GM21529 (cell line): ENCODE results near the gene ARHGAP32.
"Not testable (repeated sequence)": the region's sequence is repeated elsewhere in the genome, so short reads cannot be mapped to it uniquely, and the experiment has no call there.

ENCODE experiments used
- ATAC-seq: cut with Tn5 transposase; IDR thresholded peaks from one replicate; pipeline ENCODE4 v1.9.1; 2021; ENCODE audit not compliant: unreplicated experiment

Gene ARHGAP32

DNA sequence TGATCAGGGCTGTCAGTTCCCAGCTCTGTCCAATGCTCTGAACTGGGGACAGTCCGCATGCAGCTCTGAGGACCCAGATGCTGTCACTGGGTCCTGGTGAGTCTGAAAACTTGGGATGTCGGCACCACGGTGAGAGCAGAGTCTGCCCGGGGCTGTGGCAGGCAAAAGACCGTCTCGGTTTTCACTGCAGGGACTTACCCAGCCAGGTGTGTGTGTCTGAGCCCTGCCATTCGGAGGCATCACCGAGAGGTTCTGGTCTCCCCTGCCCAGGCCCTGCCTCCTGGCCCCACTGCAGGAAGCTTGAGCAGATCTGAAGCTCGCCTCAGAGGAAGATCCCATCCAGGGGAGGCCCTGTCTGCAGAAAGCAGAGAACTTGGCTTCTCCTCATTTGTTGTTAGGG, 254.6 kb downstream of the ARHGAP32 start:
- ATAC-seq: no peak

DNA sequence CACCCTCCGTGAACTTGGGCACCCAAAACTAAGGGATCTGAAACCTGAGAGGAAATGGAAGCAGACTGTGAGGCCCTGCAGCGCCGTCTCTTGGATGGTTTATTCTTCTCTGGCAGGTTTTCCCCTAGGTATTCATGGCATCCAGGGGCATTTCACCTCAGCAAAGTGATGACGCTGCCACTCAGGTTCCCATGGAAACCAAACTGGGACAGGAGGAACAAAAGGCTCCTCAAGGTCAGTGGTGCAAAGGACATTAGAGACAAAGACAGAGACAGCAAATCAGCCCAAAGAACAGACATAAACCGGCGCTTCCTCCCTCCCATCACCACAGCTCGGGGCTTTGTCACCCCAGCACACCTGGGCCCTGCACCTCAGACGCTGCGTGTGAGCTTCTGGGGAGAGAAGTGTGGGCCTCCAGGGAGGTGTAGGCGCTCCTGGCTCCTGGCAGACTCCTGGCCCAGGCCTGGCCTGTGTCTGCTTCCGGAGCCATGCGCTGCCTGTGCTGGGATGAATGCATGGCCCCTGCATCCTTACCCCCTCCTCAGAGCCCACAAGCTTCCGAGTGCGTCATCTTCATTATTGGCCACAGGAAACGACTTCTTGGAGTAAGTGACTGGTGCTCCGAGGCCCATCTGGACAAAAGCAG, 255.4 kb downstream of the ARHGAP32 start:
- ATAC-seq: no peak

DNA sequence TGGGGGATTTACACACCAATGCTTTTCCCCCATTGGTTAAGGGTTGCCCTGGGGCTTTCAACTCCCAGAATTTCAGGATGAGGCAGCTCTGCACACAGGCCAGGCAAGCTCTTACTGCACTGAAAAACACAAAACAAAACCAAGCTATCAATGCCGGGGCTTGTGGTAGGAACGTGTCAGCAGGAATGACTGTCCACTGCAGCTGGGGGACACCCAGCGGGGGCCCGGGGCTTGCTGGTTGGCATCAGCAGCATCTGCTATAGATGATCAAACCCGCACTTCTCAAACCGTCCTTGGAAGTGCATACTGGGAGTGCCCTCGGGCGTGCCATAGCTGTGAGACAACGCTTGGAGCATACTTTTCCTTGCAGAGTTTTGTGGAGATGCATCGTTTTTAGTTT, 257.2 kb downstream of the ARHGAP32 start:
- ATAC-seq: no peak

DNA sequence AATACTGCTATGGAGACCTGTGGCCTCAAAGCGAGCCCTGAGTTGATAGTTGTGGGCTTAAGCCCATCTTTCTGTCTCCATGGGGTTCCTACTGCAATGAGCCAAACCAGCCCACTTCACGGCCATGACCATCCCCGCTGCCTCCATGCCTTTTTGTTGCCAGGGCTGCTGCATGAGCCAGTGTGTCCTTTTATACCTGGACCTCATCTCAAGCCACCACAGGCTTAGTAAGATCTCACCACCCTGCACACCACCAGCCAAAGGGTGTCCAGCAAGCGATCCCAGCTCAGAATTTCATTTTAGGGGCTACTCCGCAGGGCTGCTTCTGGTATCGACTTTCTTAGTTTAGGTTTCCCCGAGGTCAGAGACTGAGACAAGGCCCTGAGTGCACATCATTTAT, 257.8 kb downstream of the ARHGAP32 start:
- no peak for ATAC-seq

DNA sequence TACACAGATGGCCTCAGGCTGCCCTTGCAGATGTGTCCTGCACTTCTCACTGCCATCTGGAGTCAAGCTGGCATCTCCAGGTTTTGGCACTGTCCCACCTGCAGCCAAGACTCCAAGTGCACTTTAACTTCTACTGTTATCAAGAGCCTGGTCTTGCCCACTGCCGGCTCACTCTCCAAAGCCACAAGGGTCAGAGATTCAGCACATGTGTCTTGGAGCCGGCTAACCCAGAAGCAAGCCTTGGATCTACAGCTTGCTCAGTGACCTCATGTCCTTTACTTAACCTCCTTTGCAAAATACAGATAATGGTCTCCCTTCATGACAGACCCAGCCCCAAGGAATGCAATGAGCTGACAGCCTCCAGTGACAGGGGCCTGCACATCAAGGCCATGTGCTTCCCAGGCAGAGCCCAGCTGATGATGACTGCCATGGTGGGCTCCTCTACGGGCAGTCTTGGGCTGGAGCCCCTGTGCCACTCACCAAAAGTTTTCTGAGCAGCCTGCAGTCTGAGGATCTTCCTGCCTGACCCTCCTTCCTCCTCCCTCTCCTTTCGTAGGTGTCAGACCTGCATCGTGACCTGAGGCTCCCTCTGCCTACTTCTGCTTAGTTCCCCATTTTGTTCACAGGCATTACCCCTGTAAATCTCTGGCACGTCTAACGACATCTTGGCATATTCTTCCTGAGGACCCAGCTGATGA, 258.5 kb downstream of the ARHGAP32 start:
- no peak for ATAC-seq

DNA sequence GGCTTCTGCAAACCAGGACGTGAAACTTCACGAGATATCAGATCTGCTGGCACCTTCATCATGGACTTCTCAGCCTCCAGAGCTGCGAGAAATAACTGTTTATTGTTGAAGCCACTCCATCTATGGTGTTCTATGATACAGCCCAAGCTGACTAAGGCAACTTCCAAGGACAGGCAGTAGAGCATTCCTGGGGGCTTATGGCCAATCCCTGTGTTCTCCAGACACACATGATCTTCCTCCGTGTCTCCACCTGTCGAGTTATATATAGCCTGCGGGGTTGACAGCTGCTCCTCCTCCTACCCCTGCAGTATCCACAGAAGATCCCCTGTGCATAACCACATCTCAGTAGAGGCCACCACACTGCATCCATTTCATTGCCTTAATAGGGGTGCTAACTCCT, 260.5 kb downstream of the ARHGAP32 start:
- no peak for ATAC-seq

DNA sequence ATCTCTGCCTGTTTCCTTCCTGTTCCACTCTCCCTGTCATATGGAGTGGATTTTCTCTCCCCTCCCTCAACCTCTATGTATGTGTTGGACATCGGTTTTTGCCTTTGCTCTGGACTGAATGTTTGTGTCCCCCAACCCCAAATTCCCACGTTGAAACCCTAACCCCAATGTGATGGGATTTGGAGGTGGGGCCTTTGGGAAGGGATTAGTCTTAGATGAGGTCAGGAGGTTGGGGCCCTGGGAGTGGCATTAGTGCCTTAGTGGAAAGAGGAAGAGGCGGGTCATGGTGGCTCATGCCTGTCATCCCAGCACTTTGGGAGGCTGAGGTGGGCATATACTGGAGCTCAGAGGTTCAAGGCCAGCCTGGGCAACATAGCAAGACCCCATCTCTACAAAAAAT, 261.1 kb downstream of the ARHGAP32 start:
- no peak for ATAC-seq

DNA sequence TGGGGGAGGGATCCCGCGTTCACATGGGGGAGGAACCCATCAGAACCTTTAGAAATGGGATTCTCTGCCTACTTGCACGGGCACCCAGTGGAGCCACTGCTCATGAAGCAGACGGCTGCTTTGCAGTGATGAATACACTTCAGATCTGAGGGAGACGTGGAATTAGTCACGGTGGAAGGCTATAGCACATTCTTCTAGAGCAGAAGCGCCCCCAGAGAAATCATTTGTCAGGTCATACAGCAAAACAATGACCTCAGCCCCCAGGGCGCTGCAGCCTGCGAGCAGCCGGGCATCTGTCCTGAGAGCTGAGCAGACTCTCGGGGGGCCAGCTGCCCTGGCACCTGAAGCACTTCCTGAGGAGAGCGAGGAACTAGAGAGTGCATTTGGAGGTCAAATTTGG, 262.1 kb downstream of the ARHGAP32 start:
- no peak for ATAC-seq

DNA sequence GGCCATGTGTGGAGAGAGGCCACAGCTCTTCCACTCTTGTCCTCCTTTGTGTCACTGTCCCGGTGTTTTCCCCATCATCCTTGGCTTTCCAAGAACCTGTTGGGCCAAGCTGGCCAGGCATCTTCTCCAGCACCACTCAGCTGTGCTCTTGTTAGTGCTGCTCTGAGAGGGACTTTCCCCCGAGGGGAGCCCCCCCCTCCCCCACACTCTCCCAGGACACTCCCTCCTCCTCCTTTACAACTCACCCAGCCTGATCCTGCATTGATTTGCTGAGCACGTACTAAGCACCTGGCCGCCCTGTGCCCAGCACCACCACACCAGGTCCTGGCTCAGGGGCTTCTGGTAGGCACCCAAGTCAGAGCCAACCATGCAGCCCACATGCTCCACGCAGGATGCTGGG, 262.7 kb downstream of the ARHGAP32 start:
- no peak for ATAC-seq

DNA sequence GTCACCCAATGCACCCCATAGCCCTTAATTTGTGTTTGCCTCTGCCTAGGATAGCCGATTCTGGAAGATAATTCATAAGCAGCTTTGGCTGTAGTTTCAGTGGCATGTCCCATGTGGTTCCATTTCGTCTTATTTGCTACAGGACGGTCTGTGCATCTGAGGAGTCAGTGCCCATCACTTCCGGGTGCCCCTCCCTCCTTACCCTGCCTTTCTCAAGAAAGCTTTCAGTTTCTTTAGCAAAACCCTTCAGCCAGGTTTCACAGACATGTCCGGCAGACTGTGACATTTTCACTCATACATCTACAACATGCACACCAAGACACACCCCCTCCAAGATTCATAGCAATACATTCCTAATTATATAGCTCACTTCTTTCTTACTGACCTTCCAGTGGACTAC, 263.7 kb downstream of the ARHGAP32 start:
- ATAC-seq: peak; percentile 94

DNA sequence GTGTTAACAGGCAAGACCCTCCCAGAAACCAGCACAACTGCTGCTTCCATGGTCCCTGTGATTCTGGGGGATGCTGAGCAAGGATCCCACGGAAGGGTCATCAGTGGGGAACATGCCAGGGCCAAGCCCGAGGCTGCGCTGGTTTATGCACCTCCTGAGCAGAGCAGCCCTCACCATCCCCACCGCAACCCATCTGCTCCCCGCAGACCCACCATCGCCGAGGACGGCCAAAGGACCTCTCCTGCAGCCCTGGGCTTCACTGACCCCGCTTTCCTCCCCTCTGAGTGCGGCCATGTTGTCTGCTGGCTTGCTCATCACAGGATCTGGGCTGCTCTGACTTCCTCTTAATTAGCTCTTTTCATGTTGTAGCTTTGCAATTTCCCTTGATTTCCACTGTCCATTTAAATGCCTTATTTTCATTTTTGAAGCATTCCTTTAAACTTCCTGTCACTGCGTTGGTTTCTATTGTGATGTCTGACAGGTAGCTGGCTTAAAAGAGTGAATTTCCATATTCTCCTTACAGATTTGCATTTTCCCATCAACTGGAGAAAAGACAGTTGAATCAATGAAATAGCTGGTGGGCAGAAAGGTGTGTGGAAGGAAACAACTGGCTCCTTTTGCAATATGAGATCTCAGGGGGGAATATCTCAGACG, 264.3 kb downstream of the ARHGAP32 start:
- ATAC-seq: no peak

DNA sequence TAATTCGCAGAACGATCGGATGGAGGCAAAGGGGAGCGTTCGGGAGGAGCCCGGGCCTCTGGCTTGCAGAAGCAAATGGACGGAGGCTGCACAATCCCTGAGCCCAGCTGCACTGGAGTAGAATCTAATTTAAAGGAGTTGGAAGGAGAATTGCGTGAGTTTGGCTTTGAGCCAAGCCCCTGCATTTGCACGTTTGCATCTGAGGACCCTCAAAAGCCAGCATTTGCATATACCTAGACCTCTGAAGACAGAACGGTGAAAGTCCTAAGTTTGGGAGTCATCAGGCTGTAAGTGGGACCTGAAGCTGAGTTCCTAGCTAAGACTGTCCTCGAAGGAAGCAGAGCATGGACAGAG, 265.0 kb downstream of the ARHGAP32 start:
- no peak for ATAC-seq

DNA sequence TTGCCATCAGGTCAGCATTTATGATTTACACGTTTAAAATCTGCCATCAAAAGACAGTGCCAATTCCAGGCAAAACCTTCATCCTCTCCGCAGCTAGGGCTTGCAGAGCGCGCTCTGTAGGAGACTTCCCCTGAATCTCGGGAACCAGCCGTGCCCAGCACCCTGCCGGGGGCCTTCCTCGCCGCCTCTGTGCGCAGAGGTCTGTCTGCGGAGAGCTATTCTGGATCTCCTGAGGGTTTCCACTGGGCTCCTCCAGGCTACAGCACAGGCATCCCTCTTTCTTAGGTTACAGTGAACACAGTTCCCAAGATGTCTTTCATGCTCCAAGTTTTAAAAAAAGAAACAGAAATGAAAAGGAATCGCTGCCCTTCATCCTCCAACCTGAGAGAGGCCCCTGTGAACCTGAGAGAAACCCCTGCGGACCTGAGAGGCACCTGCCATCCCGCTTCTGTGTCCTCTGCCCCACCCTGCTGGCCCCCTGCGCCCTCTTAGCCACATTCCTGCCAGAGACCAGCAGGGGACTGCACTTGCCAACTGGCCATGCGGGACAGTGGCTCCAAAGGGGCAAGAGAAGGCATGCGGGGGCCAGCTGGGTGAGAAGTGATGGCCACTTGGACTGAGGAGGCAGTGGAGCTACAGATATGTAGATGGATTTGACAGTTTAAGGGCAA, 265.6 kb downstream of the ARHGAP32 start:
- no peak for ATAC-seq

DNA sequence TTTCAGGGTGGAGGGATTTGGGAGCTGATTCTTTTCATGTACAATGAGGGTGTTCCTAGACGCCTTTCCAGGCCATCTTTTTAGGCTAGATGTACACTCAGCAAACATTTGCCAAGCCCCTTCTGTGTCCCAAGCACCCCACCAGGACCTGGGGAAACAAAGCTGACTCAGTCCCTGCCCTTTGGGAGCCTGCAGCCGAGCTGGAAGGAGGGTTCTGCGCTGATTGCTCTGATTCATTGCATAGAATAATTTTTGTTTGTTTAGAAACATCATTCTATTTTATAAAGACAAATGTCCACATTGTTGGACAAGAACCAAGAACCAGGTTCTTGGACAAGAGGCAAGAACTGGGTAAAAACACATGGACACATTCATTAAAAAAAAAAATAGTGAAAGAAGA, 266.1 kb downstream of the ARHGAP32 start:
- ATAC-seq: no peak

DNA sequence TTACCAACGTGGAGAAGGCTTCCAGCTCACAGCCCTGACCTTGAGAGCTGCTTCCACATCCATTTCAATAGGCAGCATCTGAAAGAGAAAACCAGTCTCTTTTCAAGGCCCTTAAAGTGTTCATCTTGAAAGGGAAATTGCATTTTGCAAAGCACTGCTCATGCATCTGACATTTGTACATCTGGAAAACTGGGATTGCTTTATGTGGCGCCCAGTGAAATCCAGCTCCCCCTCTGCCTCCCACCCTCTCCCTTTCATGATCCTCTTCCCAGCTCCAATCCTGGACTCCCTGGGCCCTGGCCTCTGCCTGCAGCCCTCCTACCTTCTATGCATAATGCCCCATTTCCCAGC, 266.9 kb downstream of the ARHGAP32 start:
- ATAC-seq: no peak

DNA sequence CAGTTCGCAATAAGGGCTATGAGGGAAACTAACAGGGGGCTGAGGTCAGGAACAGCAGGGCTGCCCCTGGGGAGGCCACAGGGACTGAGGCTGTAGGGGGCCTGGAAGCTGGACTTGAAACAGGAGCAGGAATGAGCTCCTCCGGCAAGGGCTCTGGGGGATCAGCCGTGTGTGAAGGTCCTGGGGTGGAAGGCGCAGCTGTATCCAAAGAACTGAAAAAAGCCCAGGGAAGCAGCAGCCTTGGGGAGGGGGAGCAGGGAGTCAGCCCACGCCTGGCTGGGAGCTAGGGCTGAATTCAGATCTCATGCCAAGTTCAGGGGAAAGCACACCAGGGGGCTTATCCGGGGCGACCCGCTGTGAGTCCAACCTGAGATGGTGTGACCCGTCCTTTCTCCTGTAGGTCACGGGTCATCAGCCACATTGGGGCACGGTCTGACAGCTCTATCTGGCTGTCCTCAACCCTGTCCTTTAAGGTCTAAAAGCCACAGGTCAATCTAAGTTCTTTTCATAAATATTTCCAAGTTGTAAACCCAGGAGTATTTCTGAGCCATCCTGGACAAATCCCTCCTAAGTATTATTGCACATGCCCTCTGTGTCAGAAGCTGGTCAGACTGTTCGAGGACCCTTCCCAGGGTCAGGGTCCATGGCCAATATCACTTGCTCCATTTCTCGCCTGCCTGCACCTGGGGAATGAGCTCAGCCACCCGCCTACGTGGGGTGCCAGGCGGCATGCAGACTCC, 267.4 kb downstream of the ARHGAP32 start:
- no peak for ATAC-seq

DNA sequence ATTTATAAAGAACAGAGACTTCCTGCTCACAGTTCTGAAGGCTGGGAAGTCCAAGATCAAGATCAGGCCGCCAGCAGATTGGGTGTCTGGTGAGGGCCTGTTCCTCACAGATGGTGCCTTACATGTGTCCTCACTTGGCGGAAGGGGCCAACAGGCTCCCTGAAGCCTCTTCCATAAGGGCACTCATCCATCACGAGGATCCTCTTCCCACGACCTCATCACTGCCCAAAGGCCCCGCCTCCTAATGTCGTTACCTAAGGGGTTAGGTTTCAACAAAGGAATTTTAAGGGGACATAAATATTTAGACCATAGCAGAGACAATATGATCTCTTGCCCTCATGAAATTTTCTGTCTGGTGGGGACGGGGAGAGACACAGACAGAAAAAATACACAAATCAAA, 268.0 kb downstream of the ARHGAP32 start:
- ATAC-seq: no peak

DNA sequence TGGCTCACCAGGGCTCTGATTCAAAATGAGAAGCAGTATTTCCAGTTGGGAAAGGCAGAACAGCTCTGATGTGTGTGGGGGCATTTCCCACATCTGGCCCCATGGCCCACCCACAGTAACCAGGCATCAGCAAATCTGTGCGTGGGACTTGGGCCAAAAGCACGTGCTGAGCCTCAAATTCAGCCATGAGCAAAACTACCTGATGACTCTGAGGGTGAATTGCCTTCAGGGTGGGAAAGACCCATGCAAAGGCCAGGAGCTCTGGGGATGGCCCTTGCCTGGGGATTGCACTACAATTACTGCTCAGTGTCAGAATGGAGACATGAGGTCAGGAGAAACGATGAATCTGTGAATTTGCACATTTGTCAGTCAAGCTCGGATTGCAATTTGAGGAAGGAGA, 270.3 kb downstream of the ARHGAP32 start:
- no peak for ATAC-seq

DNA sequence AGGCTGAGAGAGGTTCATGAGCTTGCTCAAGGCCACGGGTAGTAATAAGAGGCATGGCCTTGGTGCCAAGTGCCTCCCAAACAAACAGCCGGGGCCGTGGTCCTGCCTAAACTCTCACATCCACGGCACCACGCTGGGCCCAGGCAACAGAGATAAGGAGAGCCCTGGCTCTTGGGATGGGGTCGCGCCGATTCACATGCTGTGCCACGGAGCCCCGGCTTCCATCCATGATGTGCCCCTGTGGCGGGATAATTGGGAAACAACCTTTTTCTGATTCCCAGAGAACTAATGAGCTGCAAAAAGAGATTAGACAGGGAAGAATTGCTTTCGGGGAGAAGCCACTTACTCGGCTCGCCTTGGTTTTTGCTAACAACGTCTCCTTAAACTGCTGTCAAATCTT, 271.5 kb downstream of the ARHGAP32 start:
- no peak for ATAC-seq

DNA sequence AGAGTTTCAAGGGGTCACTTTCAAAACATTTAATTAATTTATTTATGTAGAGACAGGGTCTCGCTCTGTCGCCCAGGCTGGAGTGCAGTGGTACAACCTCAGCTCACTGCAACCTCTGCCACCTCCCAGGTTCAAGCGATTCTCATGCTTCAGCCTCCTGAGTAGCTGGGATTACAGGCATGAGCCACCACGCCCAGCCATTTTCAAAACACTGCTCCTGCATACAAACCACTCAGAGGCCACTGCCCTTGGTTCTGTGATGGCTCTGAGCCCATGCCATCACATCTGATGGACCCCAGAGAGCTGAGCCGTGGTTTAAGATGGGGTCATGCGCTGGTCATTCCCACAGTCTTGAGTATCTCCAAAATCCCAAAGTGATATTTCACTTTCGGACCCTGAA, 272.5 kb downstream of the ARHGAP32 start:
- not testable (repeated sequence) for ATAC-seq

DNA sequence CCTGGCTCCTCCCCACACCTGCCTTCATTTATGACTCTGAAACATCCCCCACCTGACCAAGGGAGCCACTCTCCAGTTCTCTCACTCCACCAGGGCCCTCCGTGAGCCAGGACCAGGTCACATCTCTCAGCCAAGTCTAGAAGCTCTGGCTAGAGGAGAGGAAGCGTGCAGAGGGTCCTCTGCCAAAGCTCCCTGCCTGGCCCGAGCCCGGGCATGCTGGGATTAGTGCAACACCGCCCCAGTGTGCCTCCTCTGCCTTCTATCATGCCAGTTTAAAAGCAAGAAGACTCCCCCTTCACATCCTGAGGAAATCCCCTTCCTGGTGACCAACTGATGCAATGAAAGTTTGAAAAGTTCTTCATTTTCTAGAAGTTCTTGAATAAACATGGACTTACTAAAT, 272.9 kb downstream of the ARHGAP32 start:
- no peak for ATAC-seq
